ENCODE results near the gene EXT2. TPM values are rescaled to one million over a fixed set of nuclear protein-coding genes. Genes with fewer than 3 reads are reported as not detected.
A peak's percentile ranks its signal among the peaks of the same experiment; 100 is the strongest.

Gene EXT2
- total RNA-seq, 1 donor from 2014 or later = 67.7 TPM

DNA sequence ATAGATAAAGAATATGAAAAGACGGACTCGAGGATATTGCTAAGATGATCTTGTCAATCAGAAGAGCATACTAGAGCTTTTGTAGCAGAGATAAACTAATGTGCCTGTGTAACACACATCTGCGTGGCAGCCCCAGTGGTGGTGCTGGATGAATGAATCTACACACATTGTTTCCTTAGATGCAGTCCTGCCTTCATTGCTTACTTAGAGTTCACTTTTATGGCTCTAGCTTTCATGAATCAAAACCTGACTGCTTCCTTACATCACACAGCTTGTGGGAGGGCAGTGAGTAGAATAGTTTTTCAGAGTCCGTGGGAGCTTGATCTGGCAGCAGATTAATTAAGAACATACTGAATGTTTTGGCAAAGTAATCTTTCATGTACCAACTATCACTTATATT lies 83.7 kb downstream of the EXT2 start:
- TF ChIP-seq, protein P1, sequence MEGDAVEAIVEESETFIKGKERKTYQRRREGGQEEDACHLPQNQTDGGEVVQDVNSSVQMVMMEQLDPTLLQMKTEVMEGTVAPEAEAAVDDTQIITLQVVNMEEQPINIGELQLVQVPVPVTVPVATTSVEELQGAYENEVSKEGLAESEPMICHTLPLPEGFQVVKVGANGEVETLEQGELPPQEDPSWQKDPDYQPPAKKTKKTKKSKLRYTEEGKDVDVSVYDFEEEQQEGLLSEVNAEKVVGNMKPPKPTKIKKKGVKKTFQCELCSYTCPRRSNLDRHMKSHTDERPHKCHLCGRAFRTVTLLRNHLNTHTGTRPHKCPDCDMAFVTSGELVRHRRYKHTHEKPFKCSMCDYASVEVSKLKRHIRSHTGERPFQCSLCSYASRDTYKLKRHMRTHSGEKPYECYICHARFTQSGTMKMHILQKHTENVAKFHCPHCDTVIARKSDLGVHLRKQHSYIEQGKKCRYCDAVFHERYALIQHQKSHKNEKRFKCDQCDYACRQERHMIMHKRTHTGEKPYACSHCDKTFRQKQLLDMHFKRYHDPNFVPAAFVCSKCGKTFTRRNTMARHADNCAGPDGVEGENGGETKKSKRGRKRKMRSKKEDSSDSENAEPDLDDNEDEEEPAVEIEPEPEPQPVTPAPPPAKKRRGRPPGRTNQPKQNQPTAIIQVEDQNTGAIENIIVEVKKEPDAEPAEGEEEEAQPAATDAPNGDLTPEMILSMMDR (IDR thresholded peaks at IDR 0.05; ENCODE audit: insufficient read depth, low read depth, low read length) = no peak
- TF ChIP-seq EZH2 (IDR thresholded peaks at IDR 0.05; ENCODE audit: insufficient read depth, low read length) = no peak

DNA sequence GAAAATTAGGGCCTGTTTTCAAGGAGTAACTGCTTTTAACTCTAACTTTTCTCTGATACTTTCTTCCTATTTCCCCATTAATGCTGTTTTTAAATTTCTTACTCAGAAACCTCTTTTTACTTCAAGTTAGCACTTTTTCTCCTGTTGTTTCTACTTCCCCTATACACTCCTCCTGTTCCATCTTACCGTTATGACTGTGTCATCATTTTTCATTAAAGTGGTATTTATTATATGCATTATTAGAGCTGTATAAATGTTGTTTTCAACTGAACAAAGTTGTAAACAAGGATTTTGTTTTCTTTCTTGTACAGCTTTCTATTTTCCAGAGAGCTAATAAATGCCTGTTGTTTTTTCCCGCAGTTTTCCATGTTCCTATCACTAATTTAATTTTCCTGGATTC lies 84.6 kb downstream of the EXT2 start:
- DNase-seq (ENCODE audit: low read depth) = no peak
- TF ChIP-seq EZH2 (IDR thresholded peaks at IDR 0.05; ENCODE audit: insufficient read depth, low read length) = no peak
- TF ChIP-seq, protein P1 (IDR thresholded peaks at IDR 0.05; ENCODE audit: insufficient read depth, low read depth, low read length) = no peak
- H3K9me3 ChIP-seq (ENCODE audit: insufficient read depth, low read depth, low read length) = no peaks in the 10 kb centered on the region
- FAIRE-seq = no peak
- H3K9ac ChIP-seq (ENCODE audit: low read length) = no peak overlapping the region
- Mint-ChIP-seq H3K9me3 (ENCODE audit: unreplicated experiment) (no peaks in the 10 kb centered on the region), H3K36me3 (ENCODE audit: low read depth, unreplicated experiment) (no peaks in the 10 kb centered on the region), H3K4me3 (ENCODE audit: unreplicated experiment) (no peak overlapping the region), H3K27ac (ENCODE audit: unreplicated experiment) (no peak overlapping the region), H3K27me3 (ENCODE audit: low read depth, unreplicated experiment) (no peaks in the 10 kb centered on the region), H3K4me1 (ENCODE audit: low read depth, unreplicated experiment) (peaks cover 18% of the 10 kb centered on the region)
- no peak overlapping the region for H3K4me2 ChIP-seq (ENCODE audit: low read length)
- no peaks in the 10 kb centered on the region for H3K36me3 ChIP-seq (ENCODE audit: insufficient read depth, low read length)
- H3K4me1 ChIP-seq (ENCODE audit: insufficient read depth, low read length) = no peaks in the 10 kb centered on the region
- no peak overlapping the region for H3K27ac ChIP-seq (ENCODE audit: low read depth, low read length)
- H2AFZ ChIP-seq (ENCODE audit: low read depth, low read length) = no peak overlapping the region
- no peak overlapping the region for H3K4me3 ChIP-seq (ENCODE audit: insufficient read depth, low read depth, low read length)
- H3K27me3 ChIP-seq (ENCODE audit: insufficient read depth, low read length) = no peaks in the 10 kb centered on the region
- H4K20me1 ChIP-seq (ENCODE audit: insufficient read depth, low read length) = peaks cover 10% of the 10 kb centered on the region
- H3K79me2 ChIP-seq (ENCODE audit: insufficient read depth, low read length) = no peaks in the 10 kb centered on the region

More for the DNA sequence above, 83.7 kb downstream of the EXT2 start:
- peak; percentile 35 for DNase-seq (ENCODE audit: low read depth)
- no peaks in the 10 kb centered on the region for H3K9me3 ChIP-seq (ENCODE audit: insufficient read depth, low read depth, low read length)
- H4K20me1 ChIP-seq (ENCODE audit: insufficient read depth, low read length) = peaks cover 10% of the 10 kb centered on the region
- H3K4me3 ChIP-seq (ENCODE audit: insufficient read depth, low read depth, low read length) = no peak overlapping the region
- H3K9ac ChIP-seq (ENCODE audit: low read length) = no peak overlapping the region
- no peaks in the 10 kb centered on the region for H3K4me1 ChIP-seq (ENCODE audit: insufficient read depth, low read length)
- FAIRE-seq = no peak
- H3K79me2 ChIP-seq (ENCODE audit: insufficient read depth, low read length) = no peaks in the 10 kb centered on the region
- Mint-ChIP-seq H3K4me1 (ENCODE audit: low read depth, unreplicated experiment) (peaks cover 18% of the 10 kb centered on the region), H3K36me3 (ENCODE audit: low read depth, unreplicated experiment) (no peaks in the 10 kb centered on the region), H3K9me3 (ENCODE audit: unreplicated experiment) (no peaks in the 10 kb centered on the region), H3K27ac (ENCODE audit: unreplicated experiment) (peak overlapping the region; percentile 0), H3K27me3 (ENCODE audit: low read depth, unreplicated experiment) (no peaks in the 10 kb centered on the region), H3K4me3 (ENCODE audit: unreplicated experiment) (no peak overlapping the region)
- no peak overlapping the region for H3K4me2 ChIP-seq (ENCODE audit: low read length)
- no peaks in the 10 kb centered on the region for H3K36me3 ChIP-seq (ENCODE audit: insufficient read depth, low read length)
- H2AFZ ChIP-seq (ENCODE audit: low read depth, low read length) = no peak overlapping the region
- no peak overlapping the region for H3K27ac ChIP-seq (ENCODE audit: low read depth, low read length)
- H3K27me3 ChIP-seq (ENCODE audit: insufficient read depth, low read length) = no peaks in the 10 kb centered on the region

DNA sequence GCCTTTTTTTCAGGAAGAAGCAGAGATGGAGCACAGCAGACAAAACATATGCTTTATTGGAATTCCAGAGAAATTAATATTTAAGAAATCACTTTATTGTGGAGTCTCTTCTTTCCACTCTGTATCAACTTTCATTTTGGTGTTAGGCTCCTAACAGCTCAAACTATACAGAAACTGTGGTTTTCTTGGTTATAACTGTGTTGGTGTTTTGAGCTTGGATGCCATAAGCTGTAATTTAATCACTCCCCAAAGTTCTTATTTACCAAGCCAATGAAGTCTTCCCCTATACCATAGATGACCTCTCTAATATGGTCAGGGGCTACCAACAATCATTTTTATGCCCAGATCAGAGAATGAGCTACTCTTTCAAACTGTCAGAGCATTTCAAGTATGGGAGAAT lies 90.0 kb downstream of the EXT2 start:
- DNase-seq (ENCODE audit: low read depth) = no peak
- Mint-ChIP-seq H3K27ac (ENCODE audit: unreplicated experiment) (no peak overlapping the region), H3K4me3 (ENCODE audit: unreplicated experiment) (no peak overlapping the region), H3K9me3 (ENCODE audit: unreplicated experiment) (peaks cover 13% of the 10 kb centered on the region), H3K4me1 (ENCODE audit: low read depth, unreplicated experiment) (no peaks in the 10 kb centered on the region), H3K27me3 (ENCODE audit: low read depth, unreplicated experiment) (no peaks in the 10 kb centered on the region), H3K36me3 (ENCODE audit: low read depth, unreplicated experiment) (peaks cover 22% of the 10 kb centered on the region)
- H3K27me3 ChIP-seq (ENCODE audit: insufficient read depth, low read length) = no peaks in the 10 kb centered on the region
- no peak for TF ChIP-seq EZH2 (IDR thresholded peaks at IDR 0.05; ENCODE audit: insufficient read depth, low read length)
- TF ChIP-seq, protein P1 (IDR thresholded peaks at IDR 0.05; ENCODE audit: insufficient read depth, low read depth, low read length) = no peak
- no peaks in the 10 kb centered on the region for H3K36me3 ChIP-seq (ENCODE audit: insufficient read depth, low read length)
- no peak overlapping the region for H3K4me2 ChIP-seq (ENCODE audit: low read length)
- no peak for FAIRE-seq
- no peak overlapping the region for H2AFZ ChIP-seq (ENCODE audit: low read depth, low read length)
- H4K20me1 ChIP-seq (ENCODE audit: insufficient read depth, low read length) = no peaks in the 10 kb centered on the region
- H3K9me3 ChIP-seq (ENCODE audit: insufficient read depth, low read depth, low read length) = no peaks in the 10 kb centered on the region
- no peaks in the 10 kb centered on the region for H3K79me2 ChIP-seq (ENCODE audit: insufficient read depth, low read length)
- H3K27ac ChIP-seq (ENCODE audit: low read depth, low read length) = no peak overlapping the region
- no peaks in the 10 kb centered on the region for H3K4me1 ChIP-seq (ENCODE audit: insufficient read depth, low read length)
- H3K4me3 ChIP-seq (ENCODE audit: insufficient read depth, low read depth, low read length) = no peak overlapping the region
- no peak overlapping the region for H3K9ac ChIP-seq (ENCODE audit: low read length)

Data from astrocyte (in vitro differentiated cells and primary cell).